ENCODE measurements around the gene KLKB1.

The KLKB1 gene

DNA sequence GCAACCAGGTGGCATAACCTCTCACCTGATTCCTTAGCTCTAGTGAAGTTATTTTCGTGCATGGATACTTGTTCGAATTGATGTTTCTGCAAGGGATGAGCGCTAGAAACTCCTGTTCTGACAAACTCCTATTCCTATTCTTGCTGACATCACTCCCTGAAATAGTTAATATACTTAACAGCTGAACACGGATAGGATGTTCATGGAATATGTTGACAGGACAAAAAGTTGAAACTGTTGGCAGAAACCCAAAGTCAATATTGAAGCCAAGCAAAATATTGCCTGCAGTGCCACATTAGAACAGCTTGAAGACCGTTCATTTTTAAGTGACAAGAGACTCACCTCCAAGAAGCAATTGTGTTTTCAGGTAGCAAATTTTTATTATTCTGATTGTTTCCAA lies at the start of gene KLKB1:
KLKB1 (plus strand) TSS at position 287 of the 400 bp plus-strand sequence. CDS start 689 bp downstream, outside the sequence.
- DNase-seq, result peak; percentile 3

DNA sequence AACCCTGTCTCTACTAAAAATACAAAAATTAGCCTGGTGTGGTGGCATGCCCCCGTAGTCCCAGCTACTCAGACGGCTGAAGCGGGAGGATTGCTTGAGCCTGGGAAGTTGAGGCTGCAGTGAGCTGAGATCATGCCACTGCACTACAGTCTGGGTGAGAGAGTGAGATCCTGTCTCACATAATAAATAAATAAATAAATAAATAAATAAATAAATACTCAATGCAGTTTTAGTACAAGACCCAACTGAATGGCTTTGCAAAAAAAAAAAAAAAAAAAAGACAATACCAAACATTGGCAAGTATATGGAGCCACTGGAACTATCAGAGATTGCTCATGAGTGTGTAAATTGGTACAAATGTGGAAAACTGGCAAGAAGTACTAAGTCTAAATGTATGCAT lies 39.2 kb upstream of the KLKB1 start:
- DNase-seq, result no peak

DNA sequence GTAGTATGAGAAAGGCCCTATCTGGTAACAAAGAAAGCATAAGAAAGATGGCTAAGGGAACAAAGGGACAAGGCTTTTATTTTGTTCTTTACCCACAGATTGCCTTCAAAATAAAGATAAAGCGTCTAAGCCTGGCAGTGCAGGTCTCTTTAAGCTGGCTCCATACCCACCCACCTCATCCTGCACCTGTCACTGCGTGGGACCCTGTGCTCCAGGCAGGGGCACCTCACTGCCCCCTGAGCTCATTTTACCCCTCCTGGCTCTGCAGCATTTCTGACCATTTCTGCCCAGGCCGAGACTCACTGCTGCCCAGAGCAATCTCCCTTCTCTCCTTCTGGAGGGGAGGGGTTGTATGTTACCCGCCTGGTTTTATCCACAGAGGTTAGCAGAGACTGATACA lies 37.7 kb upstream of the KLKB1 start:
- DNase-seq, result no peak

DNA sequence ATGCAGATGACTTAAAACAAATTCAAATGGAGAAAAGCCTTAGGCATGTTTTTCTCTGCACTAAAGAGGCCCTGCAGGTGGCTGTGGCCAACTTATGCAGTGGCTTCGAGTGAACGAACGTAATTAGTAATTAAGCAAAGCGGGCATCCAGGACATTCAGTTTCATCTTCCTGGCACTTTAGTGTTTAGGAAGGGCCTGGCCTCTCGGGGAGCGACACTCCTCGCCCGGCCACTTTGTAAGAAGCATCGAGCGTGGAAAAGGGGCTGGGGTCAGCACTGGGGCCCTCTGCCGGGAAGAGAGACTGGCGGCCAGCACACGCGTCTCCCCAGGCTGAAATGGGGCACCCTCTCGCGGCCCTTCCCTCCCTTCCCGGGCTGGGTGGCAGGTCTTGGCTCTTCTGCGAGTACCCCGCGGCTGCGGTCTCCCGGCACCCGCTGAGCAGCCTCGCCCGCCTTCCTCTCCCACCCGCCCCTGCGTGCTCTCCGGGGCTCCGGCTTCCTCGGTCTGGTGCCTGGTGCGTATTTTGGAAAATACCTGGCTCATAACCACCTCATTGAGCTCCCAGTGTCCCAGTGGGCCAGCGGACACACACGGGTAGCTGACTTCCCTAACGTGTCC lies 36.6 kb upstream of the KLKB1 start:
- peak; percentile 45 for DNase-seq

DNA sequence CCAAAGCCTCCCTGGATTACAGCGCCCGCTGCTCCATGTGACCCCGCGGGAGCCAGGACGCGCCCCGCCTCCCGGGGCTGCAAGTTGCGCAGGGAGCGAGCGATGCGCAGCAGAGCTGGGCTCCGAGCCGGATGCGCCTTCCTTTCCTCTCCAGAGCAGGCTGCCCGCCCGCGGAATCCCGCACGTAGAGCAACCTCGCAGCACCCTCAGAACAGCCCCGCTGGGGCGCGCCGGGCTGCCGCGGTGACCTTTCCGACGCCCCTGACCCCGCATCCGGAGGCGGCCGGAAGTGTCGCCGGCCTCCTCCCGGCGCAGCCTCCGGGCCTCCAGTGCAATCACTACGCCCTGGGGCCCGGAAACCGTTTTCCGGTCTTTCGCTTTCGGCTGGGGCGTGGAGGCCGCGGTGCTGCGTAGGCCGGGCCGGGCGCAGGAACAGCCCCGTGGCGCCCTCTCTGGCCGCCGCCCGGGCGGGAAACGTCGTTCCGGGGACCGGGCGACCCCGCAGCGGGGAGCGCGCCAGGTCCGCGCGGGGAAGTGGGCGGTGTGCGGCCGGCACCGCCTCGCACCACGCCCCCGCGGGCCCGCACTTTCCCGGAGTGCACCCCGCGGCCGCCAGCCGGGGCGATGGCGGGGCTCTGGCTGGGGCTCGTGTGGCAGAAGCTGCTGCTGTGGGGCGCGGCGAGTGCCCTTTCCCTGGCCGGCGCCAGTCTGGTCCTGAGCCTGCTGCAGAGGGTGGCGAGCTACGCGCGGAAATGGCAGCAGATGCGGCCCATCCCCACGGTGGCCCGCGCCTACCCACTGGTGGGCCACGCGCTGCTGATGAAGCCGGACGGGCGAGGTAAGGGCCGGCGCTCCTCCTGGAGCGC lies 35.9 kb upstream of the KLKB1 start, which contains the start of gene CYP4V2:
CYP4V2 (plus strand) TSS at position 368 of the 866 bp plus-strand sequence; CDS start at position 625, 257 bp downstream.
- peak; percentile 80 for DNase-seq

DNA sequence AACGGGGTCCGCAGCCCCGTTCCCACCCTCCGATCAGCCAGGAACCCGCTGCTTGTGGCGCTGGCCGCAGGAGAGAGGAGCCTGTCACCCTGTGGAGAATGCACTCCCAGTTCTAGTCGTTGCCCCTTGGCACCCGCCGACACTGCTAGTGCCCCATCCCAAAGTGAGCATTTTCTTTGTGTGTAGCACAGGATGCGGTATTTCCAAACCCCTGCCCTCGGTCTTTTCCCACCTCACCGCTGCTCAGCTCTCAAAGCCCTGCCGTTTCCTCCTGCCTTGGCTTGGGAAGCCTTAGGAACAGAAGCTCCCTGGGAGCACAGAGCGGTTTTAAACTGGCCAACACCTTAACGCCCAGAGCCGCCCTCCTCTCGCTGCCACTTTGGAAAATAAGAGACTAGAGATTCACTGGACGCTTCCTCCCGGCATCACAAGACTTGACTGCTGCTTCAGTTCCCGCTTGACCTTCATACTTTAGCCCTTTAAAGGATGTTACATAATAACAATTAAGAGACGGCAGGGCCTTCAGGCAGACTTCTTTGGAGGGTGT lies 35.2 kb upstream of the KLKB1 start:
- peak; percentile 31 for DNase-seq

DNA sequence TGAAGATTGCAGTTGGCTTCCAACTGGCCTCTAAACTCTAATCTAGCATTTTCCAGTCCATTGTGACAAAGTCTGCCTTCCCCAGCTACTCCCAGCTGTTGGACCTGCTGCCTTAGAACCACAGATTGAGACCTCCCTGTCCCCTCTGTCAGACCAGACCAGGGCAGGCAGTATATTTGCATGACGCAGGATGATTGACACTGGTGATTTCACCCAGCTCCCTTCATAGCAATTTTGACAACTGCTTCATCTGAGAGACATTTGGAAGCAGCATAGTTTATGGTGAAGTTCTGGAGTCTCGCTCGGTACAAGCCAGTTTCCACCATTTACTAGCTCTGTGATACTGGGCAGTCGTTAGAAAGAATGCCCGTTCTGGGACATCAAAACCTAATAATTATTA lies 33.5 kb upstream of the KLKB1 start:
- DNase-seq, result no peak

DNA sequence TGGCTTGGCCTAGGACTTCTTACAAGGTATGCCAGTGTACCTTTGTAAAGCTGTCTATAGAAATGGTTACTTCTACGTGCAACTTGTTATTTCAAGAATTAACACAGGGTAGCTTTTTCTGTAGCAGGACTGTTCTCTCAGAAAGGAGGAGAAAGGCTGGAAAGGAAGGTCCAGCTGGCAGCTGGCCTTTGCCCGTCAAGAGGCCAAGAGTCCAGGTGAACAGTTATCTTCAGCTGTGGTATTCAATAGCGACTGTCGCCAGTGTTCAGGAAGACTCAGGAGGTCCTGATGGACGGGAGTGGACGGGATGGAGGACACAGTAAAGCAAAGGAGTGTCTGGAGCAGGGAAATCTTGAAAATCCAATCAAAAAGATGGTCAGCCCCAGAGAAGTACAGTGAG lies 31.2 kb upstream of the KLKB1 start:
- no peak for DNase-seq

DNA sequence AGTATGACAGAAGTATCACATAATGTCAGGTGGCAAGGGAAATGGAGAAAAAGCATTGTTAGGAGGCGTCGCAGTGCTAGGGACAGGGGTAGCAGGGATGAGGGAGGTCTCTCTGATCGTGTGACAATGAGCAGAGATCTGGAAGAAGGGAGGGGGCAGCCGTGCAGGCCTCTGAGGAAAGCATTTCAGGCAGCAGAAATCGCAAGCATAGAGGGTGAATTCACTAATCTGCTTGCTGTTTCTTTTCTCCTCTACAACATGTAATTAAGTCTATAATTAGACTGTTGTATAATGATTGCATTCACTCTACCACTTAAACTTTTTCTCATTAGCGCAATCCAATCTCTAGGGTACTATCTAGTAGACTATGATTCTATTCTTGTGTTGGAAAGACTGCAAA lies 26.8 kb upstream of the KLKB1 start:
- no peak for DNase-seq

DNA sequence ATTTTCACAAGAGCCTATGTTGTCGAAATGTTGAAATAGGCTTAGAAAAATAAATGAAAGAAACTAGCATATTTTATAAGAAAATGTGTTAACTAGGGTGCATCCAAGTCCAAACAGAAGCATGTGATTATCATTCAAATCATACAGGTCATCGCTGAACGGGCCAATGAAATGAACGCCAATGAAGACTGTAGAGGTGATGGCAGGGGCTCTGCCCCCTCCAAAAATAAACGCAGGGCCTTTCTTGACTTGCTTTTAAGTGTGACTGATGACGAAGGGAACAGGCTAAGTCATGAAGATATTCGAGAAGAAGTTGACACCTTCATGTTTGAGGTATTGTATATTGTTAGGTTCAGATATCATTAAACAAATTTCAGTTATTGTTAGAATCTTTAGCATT lies 26.3 kb upstream of the KLKB1 start:
- no peak for DNase-seq

DNA sequence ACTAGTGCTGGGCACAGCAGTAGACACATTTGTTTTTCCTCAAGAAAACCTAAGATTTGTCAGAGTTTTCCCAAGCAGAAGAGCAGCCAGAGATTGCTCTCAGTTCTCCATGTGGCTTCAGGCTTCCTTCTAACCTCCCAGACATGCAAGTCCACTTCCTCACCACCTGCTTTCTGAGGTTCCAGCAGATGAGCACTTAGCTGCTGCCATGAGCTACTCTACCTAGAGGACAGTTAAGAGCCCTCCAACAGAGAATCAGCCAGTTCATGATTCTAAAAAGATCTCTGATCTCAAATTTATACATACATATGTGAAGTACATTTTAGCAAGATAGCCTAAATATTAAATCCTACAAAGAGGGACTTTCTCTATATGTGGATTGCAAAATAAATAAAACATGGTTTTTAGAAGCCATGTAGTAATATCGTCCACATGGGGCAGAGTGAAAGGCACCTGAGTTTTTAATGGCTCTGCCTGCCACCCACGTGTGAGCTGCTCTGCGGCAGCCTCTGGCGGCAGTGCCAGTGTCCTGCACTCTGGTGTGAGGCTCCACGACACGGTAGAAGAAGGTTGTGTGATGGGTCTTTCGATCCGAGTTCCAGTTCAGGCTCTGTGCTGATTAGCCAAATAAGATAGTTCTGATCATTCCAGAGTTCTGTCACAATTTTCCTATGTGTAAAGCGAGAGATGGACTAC lies 25.6 kb upstream of the KLKB1 start:
- DNase-seq, result no peak

DNA sequence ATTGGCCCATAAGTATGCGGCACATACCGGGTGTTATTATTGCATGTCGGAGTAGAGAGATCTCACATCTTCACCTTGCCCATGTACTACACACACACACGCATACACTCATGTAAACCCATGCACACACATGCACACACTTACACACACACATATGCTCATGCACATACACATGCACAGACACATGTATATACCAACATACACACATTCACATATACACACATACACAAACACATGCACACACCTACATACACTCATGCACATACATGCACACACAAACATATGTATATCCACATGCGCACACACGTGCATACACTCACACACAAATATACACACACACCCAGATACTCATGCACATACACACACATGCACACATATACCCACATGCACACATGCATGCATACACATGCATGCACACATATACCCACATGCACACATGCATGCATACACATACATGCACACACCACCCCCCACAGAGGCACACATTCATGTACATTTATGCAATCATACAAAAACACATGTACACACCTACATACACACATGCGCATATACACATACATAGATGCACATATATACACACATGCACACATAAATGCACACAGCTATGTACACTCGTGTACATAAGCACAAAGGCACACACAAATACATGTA lies 24.7 kb upstream of the KLKB1 start:
- no peak for DNase-seq

DNA sequence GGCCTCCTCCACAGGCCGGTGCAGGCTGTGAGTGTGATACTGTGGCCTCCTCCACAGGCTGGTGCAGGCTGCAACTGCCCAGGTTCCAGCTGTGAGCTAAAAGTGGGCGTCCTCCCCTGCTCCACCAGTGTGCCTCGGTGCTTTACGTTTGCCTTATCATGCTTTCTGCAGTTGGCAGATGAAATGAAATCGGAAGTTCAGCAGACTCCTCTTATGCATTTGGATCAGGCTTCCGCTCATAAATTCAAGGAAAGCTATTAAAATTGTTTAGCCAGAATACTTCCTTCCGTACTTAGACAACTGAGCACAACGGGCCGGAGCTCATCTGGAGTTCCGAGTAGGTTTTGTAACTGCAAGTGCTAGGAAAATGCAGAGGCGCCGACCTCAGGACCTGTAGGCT lies 23.9 kb upstream of the KLKB1 start:
- no peak for DNase-seq

DNA sequence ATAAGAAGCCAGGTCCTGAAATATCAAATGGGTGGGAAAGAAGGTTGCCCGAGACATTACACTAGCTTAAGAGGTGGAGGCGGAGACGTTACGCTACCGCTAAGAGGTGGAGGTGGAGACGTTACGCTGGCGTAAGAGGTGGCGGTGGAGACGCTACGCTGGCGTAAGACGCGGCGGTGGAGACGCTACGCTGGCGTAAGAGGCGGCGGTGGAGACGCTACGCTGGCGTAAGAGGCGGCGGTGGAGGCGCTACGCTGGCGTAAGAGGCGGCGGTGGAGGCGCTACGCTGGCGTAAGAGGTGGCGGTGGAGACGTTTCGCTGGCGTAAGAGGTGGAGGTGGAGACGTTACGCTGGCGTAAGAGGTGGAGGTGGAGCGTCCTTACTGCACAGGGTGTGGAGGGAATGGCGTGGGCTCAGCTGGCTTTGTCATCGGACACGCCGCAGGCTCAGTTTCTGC lies 23.2 kb upstream of the KLKB1 start:
- DNase-seq, result no peak

DNA sequence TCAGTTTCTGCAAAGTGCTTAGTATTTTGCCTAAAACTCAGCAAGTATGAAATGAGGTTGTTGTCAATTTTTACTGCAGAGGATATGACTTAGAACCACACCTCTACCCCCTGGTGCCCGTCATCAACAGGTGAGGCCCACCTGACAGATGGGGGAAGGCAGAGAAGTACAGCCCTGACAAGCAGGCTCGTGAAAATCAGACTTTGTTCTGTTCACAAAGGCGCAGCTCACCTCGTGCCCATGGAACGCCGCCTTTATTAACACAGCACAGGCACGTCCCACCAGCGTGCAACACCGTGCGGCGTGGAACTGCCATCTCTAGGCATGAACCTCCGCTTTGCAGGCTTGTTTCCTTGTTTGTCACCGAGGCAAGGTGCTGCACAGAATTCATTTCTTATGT lies 22.6 kb upstream of the KLKB1 start:
- no peak for DNase-seq

DNA sequence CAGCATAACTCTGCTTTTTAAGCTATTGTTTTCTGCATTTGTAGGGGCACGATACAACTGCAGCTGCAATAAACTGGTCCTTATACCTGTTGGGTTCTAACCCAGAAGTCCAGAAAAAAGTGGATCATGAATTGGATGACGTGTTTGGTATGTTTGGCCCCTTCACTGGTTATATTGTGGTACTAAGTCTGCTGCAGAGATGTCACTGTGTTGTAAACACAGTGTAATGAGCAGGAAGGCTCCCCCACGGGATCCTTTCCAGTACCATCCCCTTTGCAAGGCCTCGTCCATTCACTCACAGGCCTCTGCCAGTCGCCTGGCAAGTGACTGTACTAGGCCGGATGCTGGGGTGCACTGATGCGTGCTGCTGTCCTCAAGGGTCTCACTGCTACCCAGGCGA lies 22.2 kb upstream of the KLKB1 start:
- no peak for DNase-seq

DNA sequence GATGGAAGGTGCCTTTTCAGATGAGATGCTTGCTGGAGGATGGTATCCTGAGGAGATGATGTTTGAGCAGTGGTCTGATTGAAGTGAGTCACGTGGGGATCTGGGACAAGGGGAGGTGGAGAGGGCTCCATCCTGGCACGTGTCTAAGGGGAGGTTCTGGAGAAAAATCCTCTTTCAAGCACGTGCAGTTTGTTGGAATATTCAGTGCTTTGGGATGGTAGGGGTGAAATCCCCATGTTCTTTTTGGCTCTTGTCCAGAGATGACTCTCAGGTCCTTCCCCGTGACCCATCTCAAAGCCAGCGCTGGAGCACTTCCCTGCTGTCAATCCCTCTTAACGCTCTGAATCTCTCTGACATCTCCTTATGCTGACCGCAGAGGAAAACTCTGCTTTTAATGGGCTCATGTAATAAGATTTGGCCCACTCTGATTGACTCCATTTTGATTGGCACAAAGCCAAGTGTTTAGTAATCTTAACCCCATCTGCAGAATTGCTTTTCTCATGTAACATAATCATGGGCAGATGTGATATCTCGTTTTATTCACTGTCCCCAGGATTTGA lies 10.8 kb upstream of the KLKB1 start:
- DNase-seq, result no peak

DNA sequence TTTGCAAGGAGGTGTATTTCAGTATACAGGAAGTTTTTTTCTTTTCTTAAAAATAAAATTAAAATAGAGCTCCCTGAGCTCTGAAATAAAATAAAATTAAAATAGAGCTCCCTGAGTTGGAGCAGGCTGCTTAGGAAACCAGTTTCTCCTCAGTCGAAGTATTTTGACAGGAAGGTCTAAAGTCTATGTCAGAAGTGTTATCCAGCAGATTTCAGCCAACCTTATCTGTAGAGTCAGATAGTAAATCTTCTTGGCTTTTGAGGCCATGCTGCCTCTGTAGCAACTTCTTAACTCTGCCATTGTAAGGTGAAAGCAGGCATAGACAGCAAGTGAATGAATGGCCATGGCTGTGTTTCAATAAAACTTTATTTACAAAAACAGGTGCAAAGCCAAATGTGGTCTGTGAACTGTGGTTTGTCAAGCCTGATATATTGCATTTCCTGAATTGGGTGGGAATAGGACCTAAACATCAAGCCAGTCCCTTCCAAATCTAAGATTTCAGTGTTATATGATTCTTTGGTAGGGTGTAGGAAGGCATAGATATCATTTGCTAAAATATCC lies 9.5 kb upstream of the KLKB1 start:
- DNase-seq, result no peak

DNA sequence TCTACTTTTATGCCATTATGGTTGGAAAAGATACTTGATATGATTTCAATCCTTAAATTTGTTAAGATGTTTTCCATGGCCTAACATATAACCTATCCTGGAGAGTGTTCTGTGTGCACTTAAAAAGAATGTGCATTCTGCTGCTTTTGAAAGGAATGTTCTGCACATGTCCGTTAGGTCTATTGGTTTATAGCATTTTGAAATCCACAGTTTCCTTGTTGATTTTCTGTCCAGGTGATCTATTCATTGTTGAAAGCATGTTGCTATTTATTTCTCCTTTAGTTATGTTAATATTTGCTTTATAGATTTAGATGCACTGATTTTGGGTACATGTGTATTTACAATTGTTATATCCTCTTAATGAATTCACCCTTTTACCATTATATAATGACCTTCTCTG lies 5.7 kb upstream of the KLKB1 start:
- DNase-seq, result no peak

DNA sequence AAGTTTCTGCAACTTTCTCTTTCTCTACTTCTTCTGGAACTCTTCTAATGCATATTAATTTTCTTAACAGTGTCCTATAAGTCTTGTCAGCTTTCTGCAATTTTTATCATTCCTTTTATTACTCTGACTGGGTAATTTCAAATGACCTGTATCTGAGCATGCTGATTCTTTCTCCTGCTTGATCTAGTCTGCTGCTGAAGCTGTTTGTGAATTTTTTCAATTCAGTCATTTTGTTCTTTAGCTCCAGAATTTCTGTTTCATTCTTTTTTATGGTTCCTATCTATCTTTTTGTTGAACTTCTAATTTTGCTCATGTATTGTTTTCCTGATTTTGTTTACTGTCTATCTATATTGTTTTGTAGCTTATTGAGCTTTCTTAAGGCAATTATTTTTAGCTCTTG lies 1.5 kb upstream of the KLKB1 start:
- no peak for DNase-seq

DNA sequence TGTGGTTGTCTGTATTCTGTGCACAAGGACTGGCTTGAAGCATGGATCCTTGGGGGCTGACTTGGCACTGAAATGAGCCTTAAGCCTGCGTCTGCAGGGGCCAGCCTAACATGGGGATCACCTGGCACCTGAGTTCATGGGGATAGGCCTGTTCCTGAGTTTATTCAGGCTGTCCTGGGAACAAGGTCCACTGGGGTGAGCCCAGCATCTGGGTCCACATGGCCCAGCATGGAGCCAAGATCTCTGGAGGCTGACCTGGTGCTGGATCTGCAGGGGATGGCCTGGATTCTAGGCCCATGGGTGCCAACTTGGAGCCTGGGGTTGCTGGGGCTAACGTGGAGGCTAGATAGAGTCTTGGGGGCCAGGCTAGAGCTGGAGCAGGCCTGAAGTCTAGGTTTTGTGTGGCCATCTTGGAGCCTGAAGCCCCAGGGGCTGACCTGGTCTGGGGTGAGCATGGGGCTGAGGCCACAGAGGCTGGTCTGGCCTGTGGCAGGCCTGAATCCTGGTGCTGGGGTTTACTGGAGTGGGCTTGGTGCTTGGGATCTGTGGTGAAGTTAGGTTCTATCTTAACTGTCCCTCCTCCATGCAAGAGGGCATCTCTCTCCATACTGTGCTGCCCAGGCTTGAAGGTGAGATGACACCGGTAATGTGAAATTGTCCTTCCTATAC lies 652 bp upstream of the KLKB1 start:
- no peak for DNase-seq
